Mesothelial cell of epicardium (in vitro differentiated cells): ENCODE measurements around the gene WSCD2. TPM values are rescaled to one million over a fixed set of nuclear protein-coding genes. Genes with fewer than 3 reads are reported as not detected.

Experiments used
- DNase-seq, 2 experiments: peaks; one replicate each; pipeline ENCODE4 v3.0.0; 2021; ENCODE audit warnings: low spot score in 2 of 2; ENCODE audit not compliant: unreplicated experiment in 2 of 2
- H3K27ac Mint-ChIP-seq: 2 replicates; pipeline ENCODE4 v1.8.0; 2021; ENCODE audit warnings: mixed read lengths
- H3K27me3 Mint-ChIP-seq: 2 replicates; pipeline ENCODE4 v1.8.0; 2021; ENCODE audit warnings: low read depth, mixed read lengths
- H3K36me3 Mint-ChIP-seq: 2 replicates; pipeline ENCODE4 v1.8.0; 2021; ENCODE audit warnings: mixed read lengths
- H3K4me1 Mint-ChIP-seq: 2 replicates; pipeline ENCODE4 v1.8.0; 2021; ENCODE audit warnings: mixed read lengths
- H3K4me3 Mint-ChIP-seq: 2 replicates; pipeline ENCODE4 v1.8.0; 2021; ENCODE audit warnings: mild to moderate bottlenecking, moderate library complexity, mixed read lengths
- H3K9me3 Mint-ChIP-seq: 2 replicates; pipeline ENCODE4 v1.8.0; 2021; ENCODE audit warnings: mixed read lengths
- total RNA-seq: library from RNA; stranded (reverse); gene quantifications from 3 replicates; pipeline ENCODE4 v1.2.1, GENCODE V29; 2021
- TF ChIP-seq, protein P1 (sequence below): fragments of 200-600 bp; sonication (generic); IDR thresholded peaks from one replicate; pipeline ENCODE4 v1.5.0; 2021; ENCODE audit warnings: antibody characterized with exemption; ENCODE audit not compliant: unreplicated experiment

The WSCD2 gene
- total RNA-seq, 1 donor from 2014 or later: 0.13 TPM

DNA sequence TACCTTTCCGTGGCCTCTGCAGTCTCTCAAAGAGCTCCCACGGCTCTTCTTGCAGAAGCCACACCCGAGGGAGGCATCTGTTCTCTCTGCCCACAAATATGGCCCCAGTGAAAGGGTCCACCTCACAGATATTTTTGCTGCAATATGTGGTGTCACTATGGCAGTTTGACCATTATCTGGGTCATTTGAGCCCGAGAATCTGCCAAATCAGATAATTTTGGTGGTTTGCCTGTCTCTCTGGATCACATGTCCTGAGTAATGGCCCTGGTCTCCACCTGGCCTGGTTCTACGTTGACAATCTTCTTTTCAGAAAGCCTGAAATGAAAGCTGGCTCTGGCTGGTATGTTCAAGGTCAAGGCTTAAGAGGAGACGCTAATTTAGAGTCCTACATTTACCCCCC lies 5.7 kb upstream of the WSCD2 start:
- no peak for DNase-seq
- no peaks in the 10 kb centered on the region for H3K4me1 Mint-ChIP-seq
- no peaks in the 10 kb centered on the region for H3K9me3 Mint-ChIP-seq
- no peaks in the 10 kb centered on the region for H3K36me3 Mint-ChIP-seq
- peaks cover 41% of the 10 kb centered on the region for H3K27me3 Mint-ChIP-seq
- TF ChIP-seq, protein P1, sequence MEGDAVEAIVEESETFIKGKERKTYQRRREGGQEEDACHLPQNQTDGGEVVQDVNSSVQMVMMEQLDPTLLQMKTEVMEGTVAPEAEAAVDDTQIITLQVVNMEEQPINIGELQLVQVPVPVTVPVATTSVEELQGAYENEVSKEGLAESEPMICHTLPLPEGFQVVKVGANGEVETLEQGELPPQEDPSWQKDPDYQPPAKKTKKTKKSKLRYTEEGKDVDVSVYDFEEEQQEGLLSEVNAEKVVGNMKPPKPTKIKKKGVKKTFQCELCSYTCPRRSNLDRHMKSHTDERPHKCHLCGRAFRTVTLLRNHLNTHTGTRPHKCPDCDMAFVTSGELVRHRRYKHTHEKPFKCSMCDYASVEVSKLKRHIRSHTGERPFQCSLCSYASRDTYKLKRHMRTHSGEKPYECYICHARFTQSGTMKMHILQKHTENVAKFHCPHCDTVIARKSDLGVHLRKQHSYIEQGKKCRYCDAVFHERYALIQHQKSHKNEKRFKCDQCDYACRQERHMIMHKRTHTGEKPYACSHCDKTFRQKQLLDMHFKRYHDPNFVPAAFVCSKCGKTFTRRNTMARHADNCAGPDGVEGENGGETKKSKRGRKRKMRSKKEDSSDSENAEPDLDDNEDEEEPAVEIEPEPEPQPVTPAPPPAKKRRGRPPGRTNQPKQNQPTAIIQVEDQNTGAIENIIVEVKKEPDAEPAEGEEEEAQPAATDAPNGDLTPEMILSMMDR: no peak
- no peak overlapping the region for H3K4me3 Mint-ChIP-seq
- no peak overlapping the region for H3K27ac Mint-ChIP-seq

DNA sequence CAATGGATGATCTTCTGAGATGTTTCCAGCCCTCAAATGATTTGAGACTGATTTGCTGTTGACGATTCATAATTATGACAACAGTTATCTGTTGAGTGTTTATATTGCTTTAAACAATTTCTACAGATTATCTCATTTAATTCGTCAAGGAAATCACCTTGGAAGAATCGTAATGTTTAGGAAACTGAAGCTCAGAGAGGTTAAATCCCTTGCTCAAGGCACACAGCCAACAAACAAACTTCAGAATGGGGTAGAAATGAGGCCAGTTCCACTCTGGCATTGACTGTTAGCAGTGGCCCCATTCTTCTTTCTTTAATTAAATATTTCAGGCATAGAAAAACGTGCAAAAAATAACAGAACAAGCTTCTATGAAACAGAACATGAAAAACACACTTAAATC lies 4.0 kb upstream of the WSCD2 start:
- Mint-ChIP-seq H3K36me3 (no peaks in the 10 kb centered on the region), H3K27ac (no peak overlapping the region), H3K9me3 (no peaks in the 10 kb centered on the region), H3K4me3 (no peak overlapping the region), H3K27me3 (peaks cover 56% of the 10 kb centered on the region), H3K4me1 (peaks cover 1% of the 10 kb centered on the region)
- TF ChIP-seq, protein P1: no peak
- no peak for DNase-seq

DNA sequence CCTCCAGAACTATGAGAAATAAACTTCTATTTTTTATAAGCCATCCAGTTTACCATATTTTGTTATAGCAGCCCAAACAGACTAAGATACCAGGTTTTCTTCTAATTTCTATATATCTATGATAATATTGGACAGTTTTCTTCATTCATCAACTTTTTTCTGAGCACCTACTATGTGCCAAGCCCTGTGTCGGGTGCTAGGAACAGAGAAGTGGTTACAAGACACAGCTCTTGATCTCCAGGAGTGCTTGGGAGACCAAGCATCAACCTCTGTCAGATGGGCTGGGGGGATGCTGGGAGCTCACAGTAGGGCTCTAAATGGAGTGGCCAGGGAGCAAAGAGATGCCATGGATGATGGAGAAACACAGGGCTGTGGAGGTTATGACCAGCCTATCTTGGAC lies 2.9 kb upstream of the WSCD2 start:
- peaks cover 67% of the 10 kb centered on the region for H3K27me3 Mint-ChIP-seq
- no peaks in the 10 kb centered on the region for H3K36me3 Mint-ChIP-seq
- H3K27ac Mint-ChIP-seq: no peak overlapping the region
- no peak for DNase-seq
- no peak overlapping the region for H3K4me3 Mint-ChIP-seq
- peaks cover 3% of the 10 kb centered on the region for H3K4me1 Mint-ChIP-seq
- H3K9me3 Mint-ChIP-seq: no peaks in the 10 kb centered on the region
- TF ChIP-seq, protein P1: no peak

GRCh38 chr12:108126990-108127501 lies 2.0 kb upstream of the WSCD2 start:
- Mint-ChIP-seq H3K9me3 (no peaks in the 10 kb centered on the region), H3K4me1 (peaks cover 3% of the 10 kb centered on the region), H3K27ac (no peak overlapping the region), H3K36me3 (no peaks in the 10 kb centered on the region), H3K4me3 (no peak overlapping the region), H3K27me3 (peaks cover 75% of the 10 kb centered on the region)
- no peak for DNase-seq
- TF ChIP-seq, protein P1: no peak

DNA sequence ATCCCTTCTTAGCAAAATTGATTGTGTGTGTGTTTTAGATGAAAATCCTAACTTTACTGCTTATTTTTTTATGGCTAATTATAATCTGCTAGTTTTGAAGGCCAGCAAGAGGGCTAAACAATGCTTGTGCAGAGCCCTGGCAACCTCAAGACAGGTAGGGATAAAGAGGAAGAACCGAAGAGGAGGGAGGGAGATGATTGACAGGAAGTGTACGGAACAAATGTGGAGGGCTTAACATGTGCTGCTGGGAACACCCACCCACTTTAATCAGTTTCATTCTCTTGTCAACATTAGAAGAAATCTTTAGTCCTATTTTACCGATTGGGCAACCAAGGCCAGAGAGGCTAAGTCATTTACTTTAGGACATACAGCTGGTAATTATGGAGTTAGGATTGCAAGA lies 1.4 kb upstream of the WSCD2 start:
- Mint-ChIP-seq H3K9me3 (no peaks in the 10 kb centered on the region), H3K27me3 (peaks cover 81% of the 10 kb centered on the region), H3K4me3 (no peak overlapping the region), H3K27ac (no peak overlapping the region), H3K4me1 (peaks cover 3% of the 10 kb centered on the region), H3K36me3 (no peaks in the 10 kb centered on the region)
- DNase-seq: no peak
- TF ChIP-seq, protein P1: no peak
